Measurements from ENCODE around the gene CLCF1.
A peak's percentile ranks its signal among the peaks of the same experiment; 100 is the strongest.
"Not testable (repeated sequence)": the region's sequence is repeated elsewhere in the genome, so short reads cannot be mapped to it uniquely, and the experiment has no call there.

The CLCF1 gene

DNA sequence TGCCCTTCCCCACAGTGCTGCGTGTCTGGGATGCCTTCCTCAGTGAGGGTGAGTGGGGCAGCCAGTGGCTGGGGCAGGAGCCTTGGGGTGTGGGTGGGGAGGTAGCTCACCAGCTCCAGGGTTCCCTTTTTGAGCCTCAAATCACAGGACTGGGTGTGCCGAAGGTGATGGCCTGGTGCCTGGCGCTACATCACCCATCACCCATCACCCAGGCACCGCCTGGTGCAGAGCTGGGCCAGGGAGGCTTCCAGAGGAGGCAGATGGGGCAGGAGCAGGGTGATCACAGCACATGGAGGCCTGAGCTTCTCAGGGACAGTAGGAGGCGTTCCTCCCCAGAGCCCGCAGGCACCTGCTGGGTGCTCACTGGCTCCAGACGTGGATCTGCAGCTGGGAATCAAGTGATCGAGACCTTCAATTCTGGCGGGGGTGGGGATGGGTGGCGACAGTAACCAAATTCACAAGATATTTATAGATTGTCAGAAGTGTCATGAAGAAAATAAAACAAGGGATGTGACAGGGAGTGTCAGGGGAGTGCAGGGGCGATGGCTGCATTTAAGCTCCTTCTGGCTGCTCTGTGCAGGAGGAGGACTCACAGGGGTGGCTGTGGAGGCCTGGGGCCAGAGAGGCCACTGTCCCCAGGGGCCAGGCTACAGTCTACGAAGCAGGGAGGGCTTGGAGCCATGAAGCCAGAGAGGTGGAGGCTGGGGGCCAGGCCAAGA, 33.7 kb upstream of the CLCF1 start:
- Histone ChIP-seq H3K36me3 (ENCODE audit: insufficient read depth, low read length) (no peaks in the 10 kb centered on the region), H3K9ac (ENCODE audit: low read length) (no peak overlapping the region), H3K27ac (ENCODE audit: low read depth, low read length) (no peak overlapping the region), H3K27me3 (ENCODE audit: control insufficient read depth in 1 of 2, insufficient read depth in 2 of 2, low read length in 2 of 2) (peaks cover 16 to 76% of the 10 kb centered on the region in 2 donors), H3K4me3 (ENCODE audit: low read depth in 1 of 2, low read length in 2 of 2) (no peak overlapping the region), H3K9me3 (ENCODE audit: low read length) (no peaks in the 10 kb centered on the region), H3K4me1 (ENCODE audit: insufficient read depth, low read length) (peaks cover 3% of the 10 kb centered on the region)

DNA sequence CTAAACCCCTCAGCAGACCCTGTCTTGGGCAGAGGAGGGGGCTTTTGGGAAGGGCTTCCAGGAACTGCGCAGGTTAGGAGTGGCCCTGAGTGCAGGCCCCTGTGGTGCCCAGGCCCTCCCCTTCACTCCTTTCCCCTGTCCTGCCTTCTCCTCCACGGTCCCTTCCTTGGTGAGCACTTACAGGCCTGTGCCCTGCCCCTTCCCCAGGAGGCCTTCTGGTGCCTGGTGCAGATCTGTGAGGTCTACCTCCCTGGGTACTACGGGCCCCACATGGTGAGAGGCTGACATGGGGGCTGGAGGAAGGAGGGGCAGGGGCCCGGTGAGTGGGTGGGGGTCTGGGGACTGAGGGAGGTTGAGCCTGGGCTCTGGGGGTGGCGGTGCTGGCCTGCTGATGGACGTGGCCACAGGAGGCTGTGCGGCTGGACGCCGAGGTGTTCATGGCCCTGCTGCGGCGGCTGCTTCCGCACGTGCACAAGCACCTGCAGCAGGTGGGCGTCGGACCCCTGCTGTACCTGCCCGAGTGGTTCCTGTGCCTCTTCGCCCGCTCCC, 33.1 kb upstream of the CLCF1 start:
- Histone ChIP-seq H3K36me3 (ENCODE audit: insufficient read depth, low read length) (no peaks in the 10 kb centered on the region), H3K27me3 (ENCODE audit: control insufficient read depth in 1 of 2, insufficient read depth in 2 of 2, low read length in 2 of 2) (peaks cover 15 to 70% of the 10 kb centered on the region in 2 donors), H3K4me1 (ENCODE audit: insufficient read depth, low read length) (peaks cover 5% of the 10 kb centered on the region), H3K9me3 (ENCODE audit: low read length) (no peaks in the 10 kb centered on the region), H3K4me3 (ENCODE audit: low read depth in 1 of 2, low read length in 2 of 2) (no peak overlapping the region), H3K9ac (ENCODE audit: low read length) (no peak overlapping the region), H3K27ac (ENCODE audit: low read depth, low read length) (no peak overlapping the region)

DNA sequence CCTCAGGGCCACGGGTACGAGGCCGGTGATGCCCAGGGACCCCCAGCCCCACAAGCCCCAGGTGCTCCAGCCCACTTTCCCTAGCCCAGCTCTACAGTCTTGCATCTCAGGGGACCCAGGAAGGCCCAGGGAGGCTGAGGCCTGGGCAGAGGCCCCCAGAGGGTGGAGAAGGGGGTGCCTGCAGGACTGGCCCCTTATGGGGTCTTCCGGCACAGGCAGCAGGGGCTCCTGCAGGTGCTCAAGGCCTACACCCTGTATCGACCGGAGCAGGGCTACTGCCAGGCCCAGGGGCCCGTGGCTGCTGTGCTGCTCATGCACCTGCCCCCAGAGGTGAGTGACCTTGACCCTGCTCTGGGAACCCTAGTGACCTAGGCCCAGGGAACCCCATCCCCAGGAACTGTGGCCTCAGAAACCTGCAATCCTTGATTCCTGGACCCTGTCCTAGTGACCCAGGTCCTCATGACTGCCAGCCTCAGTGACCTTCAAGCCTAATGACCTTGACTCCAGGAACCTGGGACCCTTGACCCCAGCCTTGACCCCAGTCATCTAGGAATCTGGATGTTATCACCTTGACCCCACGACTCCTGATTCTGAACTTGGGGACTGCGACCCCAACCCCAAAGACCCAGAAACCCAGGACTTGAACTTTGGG, 32.4 kb upstream of the CLCF1 start:
- H3K27ac ChIP-seq (ENCODE audit: low read depth, low read length): no peak overlapping the region
- peaks cover 10 to 63% of the 10 kb centered on the region in 2 donors for H3K27me3 ChIP-seq (ENCODE audit: control insufficient read depth in 1 of 2, insufficient read depth in 2 of 2, low read length in 2 of 2)
- no peak overlapping the region for H3K9ac ChIP-seq (ENCODE audit: low read length)
- H3K4me3 ChIP-seq (ENCODE audit: low read depth in 1 of 2, low read length in 2 of 2): no peak overlapping the region
- peaks cover 6% of the 10 kb centered on the region for H3K4me1 ChIP-seq (ENCODE audit: insufficient read depth, low read length)
- H3K9me3 ChIP-seq (ENCODE audit: low read length): no peaks in the 10 kb centered on the region
- no peaks in the 10 kb centered on the region for H3K36me3 ChIP-seq (ENCODE audit: insufficient read depth, low read length)

DNA sequence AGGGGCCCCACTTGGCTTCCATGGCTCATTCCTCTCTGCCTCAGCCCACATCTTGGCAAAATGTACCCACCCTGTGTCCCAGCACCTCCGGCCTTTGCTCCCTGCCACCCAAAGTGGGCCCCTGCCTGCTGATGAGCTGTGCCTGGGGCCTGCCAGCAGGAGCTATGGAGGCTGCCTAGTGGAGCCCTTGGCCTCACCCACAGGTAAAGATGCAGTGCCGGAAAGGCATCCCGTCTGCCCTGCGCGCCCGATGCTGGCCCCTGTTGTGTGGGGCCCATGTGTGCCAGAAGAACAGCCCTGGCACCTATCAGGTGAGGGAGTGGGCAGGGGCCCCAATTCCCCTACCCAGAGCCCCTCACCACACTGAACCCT, 31.8 kb upstream of the CLCF1 start:
- Histone ChIP-seq H3K9me3 (ENCODE audit: low read length) (no peaks in the 10 kb centered on the region), H3K4me1 (ENCODE audit: insufficient read depth, low read length) (peaks cover 12% of the 10 kb centered on the region), H3K27ac (ENCODE audit: low read depth, low read length) (no peak overlapping the region), H3K9ac (ENCODE audit: low read length) (no peak overlapping the region), H3K27me3 (ENCODE audit: control insufficient read depth in 1 of 2, insufficient read depth in 2 of 2, low read length in 2 of 2) (peaks cover 7 to 57% of the 10 kb centered on the region in 2 donors), H3K36me3 (ENCODE audit: insufficient read depth, low read length) (no peaks in the 10 kb centered on the region), H3K4me3 (ENCODE audit: low read depth in 1 of 2, low read length in 2 of 2) (no peak overlapping the region)

DNA sequence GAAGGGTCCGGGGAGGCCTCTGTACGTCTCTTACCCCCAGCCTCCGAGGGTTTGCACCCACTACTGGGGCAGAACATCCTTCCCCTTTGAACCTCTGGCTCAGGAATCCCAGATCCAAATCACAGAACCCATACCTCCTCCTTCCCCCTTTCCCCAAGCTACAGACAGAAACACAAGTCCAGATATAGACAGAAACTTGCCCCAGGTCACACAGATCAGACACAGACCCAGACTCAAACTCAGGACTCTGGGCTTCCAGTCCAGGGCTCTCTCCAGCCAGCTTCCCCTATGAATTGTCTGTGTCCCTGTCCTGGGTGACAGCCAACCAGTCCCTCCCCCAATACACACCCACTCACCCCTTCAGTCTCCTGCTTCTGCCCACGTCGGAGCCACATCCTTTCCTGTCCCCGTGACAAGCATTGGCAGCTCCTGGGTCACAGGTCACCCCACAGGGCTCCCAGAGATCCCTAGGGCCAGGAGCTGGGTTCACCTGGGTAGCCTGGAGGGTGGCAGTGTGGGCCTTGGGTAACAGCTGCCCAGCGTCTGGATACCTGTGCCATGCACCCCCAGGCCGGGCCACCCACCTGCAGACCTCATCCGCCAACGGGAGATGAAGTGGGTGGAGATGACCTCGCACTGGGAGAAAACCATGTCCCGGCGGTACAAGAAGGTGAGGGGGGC, 31.3 kb upstream of the CLCF1 start:
- Histone ChIP-seq H3K9me3 (ENCODE audit: low read length) (no peaks in the 10 kb centered on the region), H3K4me1 (ENCODE audit: insufficient read depth, low read length) (peaks cover 15% of the 10 kb centered on the region), H3K27ac (ENCODE audit: low read depth, low read length) (no peak overlapping the region), H3K36me3 (ENCODE audit: insufficient read depth, low read length) (no peaks in the 10 kb centered on the region), H3K27me3 (ENCODE audit: control insufficient read depth in 1 of 2, insufficient read depth in 2 of 2, low read length in 2 of 2) (peaks cover 1 to 52% of the 10 kb centered on the region in 2 donors), H3K4me3 (ENCODE audit: low read depth in 1 of 2, low read length in 2 of 2) (no peak overlapping the region), H3K9ac (ENCODE audit: low read length) (no peak overlapping the region)

DNA sequence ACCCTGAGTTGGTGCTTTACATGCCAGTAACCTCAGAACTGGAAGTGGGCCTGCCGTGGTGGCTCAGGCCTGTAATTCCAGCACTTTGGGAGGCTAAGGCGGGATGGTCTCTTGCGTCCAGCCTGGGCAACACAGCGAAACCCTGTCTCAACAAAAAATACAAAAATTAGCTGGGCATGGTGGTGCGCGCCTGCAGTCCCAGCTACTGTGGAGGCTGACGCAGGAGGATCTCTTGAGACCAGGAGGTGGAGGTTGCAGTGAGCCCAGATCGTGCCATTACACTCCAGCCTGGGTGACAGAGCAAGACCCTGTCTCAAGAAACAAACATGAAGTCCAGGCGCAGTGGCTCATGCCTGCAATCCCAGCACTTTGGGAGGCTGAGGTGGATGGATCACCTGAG, 29.7 kb upstream of the CLCF1 start:
- H3K27ac ChIP-seq (ENCODE audit: low read depth, low read length); H3K4me3 ChIP-seq (ENCODE audit: low read depth in 1 of 2, low read length in 2 of 2); H3K9ac ChIP-seq (ENCODE audit: low read length); H3K9me3 ChIP-seq (ENCODE audit: low read length): not testable (repeated sequence)
- Histone ChIP-seq H3K27me3 (ENCODE audit: control insufficient read depth in 1 of 2, insufficient read depth in 2 of 2, low read length in 2 of 2) (peaks cover 0 to 37% of the 10 kb centered on the region in 2 donors), H3K36me3 (ENCODE audit: insufficient read depth, low read length) (peaks cover 14% of the 10 kb centered on the region), H3K4me1 (ENCODE audit: insufficient read depth, low read length) (peaks cover 23% of the 10 kb centered on the region)

DNA sequence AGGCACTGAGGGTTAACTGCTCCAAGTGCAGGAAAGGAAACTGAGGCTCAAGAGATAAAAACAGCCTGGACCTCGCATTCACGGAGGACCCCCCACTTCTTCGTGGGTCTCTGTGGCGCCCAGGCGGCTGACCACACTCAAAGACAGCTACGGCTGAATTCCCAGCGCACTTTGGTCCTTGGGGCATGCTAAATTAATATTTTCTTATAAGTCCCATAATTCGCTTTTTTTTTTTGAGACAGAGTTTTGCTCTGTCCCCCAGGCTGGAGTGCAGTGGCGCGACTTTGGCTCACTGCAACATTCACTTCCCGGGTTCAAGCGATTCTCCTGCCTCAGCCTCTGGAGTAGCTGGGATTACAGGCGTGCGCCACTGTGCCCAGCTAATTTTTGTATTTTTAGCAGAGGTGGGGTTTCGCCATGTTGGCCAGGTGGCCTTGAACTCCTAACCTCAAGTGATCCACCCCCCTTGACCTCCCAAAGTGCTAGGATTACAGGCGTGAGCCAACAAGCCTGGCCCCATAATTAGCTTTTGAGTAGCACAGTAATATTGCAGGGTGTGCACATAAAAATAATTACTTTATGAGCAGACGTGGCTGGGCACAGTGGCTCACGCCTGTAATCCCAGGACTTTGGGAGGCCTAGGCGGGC, 28.9 kb upstream of the CLCF1 start:
- Histone ChIP-seq H3K4me1 (ENCODE audit: insufficient read depth, low read length) (peaks cover 23% of the 10 kb centered on the region), H3K4me3 (ENCODE audit: low read depth in 1 of 2, low read length in 2 of 2) (peak overlapping the region; percentile 21 to 66), H3K27me3 (ENCODE audit: control insufficient read depth in 1 of 2, insufficient read depth in 2 of 2, low read length in 2 of 2) (peaks cover 0 to 35% of the 10 kb centered on the region in 2 donors), H3K27ac (ENCODE audit: low read depth, low read length) (peak overlapping the region; percentile 53), H3K36me3 (ENCODE audit: insufficient read depth, low read length) (peaks cover 22% of the 10 kb centered on the region)
- H3K9ac ChIP-seq (ENCODE audit: low read length); H3K9me3 ChIP-seq (ENCODE audit: low read length): not testable (repeated sequence)

DNA sequence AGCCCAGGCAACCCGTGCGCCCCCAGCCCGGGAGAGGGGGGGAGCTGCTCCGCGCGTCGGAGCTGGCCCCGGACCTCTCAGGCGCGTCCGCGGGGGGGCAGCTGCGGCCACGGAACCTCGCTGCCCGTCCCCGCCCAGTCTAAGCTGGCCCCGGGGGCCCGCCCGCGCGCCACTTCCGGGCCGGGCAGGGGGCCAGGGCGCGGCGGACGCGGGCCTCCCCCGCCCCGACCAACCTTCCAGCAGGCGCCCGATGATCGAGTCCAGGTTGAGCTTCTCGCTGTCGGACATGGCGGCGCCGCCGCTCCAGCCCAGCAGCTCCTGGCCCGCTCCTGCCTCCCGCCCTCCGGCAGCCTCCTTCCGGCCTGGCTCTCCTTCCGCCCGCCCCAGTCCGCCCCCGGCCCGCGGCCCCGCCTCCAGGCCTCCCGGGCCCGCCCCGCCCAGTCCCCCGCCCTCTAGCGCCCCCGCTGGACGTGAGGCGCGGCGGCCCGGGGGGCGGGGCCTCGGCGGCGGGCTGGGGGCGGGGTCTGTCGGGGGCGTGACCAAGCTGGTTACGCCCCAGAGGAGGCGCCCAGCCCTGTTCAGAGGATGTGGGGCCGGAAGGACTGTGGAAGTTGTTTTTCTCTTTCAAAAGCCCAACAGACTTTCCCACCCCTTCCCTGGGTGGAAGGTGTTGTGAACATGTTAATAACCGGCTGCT, 28.2 kb upstream of the CLCF1 start, which contains the start of gene PPP1CA:
TSS of gene PPP1CA (minus strand) at position 364 of the 697 bp plus-strand sequence. CDS start at position 288, 76 bp downstream.
- Histone ChIP-seq H3K36me3 (ENCODE audit: insufficient read depth, low read length) (peaks cover 22% of the 10 kb centered on the region), H3K4me1 (ENCODE audit: insufficient read depth, low read length) (peaks cover 23% of the 10 kb centered on the region), H3K9ac (ENCODE audit: low read length) (peak within 1 kb of the TSS; percentile 79), H3K4me3 (ENCODE audit: low read depth in 1 of 2, low read length in 2 of 2) (peak within 1 kb of the TSS; percentile 66 to 81), H3K27me3 (ENCODE audit: control insufficient read depth in 1 of 2, insufficient read depth in 2 of 2, low read length in 2 of 2) (peaks cover 0 to 28% of the 10 kb centered on the region in 2 donors), H3K27ac (ENCODE audit: low read depth, low read length) (peak within 1 kb of the TSS; percentile 97), H3K9me3 (ENCODE audit: low read length) (no peaks in the 10 kb centered on the region)

DNA sequence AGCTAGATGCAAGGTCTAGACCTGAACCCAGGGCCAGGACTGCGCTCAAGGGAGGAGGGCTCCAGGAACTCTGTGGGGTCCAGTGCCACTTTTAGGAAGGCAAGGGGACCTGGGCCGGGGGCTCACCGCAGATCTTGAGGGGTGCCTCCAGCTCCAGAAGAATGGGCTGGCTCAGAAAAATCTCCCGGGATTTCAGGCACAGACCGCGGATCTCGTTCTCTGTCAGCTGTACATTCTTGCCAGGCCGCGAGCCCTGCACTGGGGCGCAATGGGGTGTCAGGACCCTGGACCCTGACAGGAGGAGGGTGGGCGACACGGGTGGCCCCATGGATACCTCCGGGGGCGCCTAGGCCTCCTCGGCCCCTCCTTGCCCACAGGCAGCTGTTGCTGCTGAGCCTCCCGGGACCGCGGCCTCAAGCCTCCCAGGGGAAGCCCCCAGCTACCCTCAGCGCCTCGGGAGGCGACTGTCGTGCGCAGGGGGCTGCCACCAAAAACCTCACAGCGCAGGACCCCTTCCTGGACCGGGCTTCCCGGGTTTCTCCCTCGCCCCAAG, 27.6 kb upstream of the CLCF1 start:
- H3K36me3 ChIP-seq (ENCODE audit: insufficient read depth, low read length): peaks cover 22% of the 10 kb centered on the region
- H3K27ac ChIP-seq (ENCODE audit: low read depth, low read length): peak overlapping the region; percentile 97
- peaks cover 23% of the 10 kb centered on the region for H3K4me1 ChIP-seq (ENCODE audit: insufficient read depth, low read length)
- no peaks in the 10 kb centered on the region for H3K9me3 ChIP-seq (ENCODE audit: low read length)
- H3K9ac ChIP-seq (ENCODE audit: low read length): peak overlapping the region; percentile 79
- peak overlapping the region; percentile 66 to 81 for H3K4me3 ChIP-seq (ENCODE audit: low read depth in 1 of 2, low read length in 2 of 2)
- peaks cover 0 to 22% of the 10 kb centered on the region in 2 donors for H3K27me3 ChIP-seq (ENCODE audit: control insufficient read depth in 1 of 2, insufficient read depth in 2 of 2, low read length in 2 of 2)

DNA sequence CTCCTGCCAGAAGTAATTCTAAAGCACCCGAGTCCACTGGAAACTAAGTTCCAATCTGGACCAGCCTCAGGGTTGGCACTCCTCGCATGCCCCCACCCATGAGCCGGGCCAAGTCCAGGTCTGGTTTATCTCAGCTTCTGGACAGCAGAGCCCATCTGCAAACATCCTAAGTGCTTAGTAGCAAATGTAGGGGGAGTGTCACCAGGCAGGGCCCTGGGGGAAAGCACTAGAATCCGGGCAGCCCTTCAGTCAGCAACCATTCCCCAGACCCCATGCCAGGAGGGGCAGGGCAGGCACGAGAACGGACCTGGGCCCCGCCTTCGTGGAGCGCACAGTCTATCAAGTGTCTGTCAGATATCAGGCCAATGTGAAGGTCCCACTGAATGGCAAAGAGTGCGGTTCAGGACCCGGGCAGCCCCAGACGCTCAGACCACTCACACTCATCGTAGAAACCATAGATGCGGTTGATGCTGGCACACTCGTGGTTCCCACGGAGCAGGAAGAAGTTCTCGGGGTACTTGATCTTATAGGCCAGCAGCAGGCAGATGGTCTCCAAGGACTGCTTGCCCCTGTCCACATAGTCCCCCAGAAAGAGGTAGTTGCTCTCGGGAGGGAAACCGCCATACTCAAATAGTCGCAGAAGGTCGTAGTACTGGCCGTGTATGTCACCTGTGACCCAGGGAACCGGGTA, 27.0 kb upstream of the CLCF1 start:
- H3K4me1 ChIP-seq (ENCODE audit: insufficient read depth, low read length): peaks cover 23% of the 10 kb centered on the region

More for the DNA sequence above, 27.0 kb upstream of the CLCF1 start:
- peak overlapping the region; percentile 97 for H3K27ac ChIP-seq (ENCODE audit: low read depth, low read length)
- no peaks in the 10 kb centered on the region for H3K9me3 ChIP-seq (ENCODE audit: low read length)
- H3K9ac ChIP-seq (ENCODE audit: low read length): peak overlapping the region; percentile 79
- peaks cover 0 to 16% of the 10 kb centered on the region in 2 donors for H3K27me3 ChIP-seq (ENCODE audit: control insufficient read depth in 1 of 2, insufficient read depth in 2 of 2, low read length in 2 of 2)
- H3K4me3 ChIP-seq (ENCODE audit: low read depth in 1 of 2, low read length in 2 of 2): peak overlapping the region; percentile 66 to 81
- H3K36me3 ChIP-seq (ENCODE audit: insufficient read depth, low read length): peaks cover 22% of the 10 kb centered on the region

Data from muscle layer of colon (tissue), 2 donors.